Effector CD4-positive, alpha-beta T cell (primary cell): ENCODE measurements around the gene FGFBP3.
A peak's percentile ranks its signal among the peaks of the same experiment; 100 is the strongest.

Experiments
- DNase-seq: peaks from one replicate; pipeline ENCODE4 v3.0.0-alpha.2; 2020
- total RNA-seq: gene quantifications from one replicate; lab custom pipeline; 2026; lab: John Stamatoyannopoulos, UW

FGFBP3 gene, protein sequence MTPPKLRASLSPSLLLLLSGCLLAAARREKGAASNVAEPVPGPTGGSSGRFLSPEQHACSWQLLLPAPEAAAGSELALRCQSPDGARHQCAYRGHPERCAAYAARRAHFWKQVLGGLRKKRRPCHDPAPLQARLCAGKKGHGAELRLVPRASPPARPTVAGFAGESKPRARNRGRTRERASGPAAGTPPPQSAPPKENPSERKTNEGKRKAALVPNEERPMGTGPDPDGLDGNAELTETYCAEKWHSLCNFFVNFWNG
- total RNA-seq: 1.1 reads per million

DNA sequence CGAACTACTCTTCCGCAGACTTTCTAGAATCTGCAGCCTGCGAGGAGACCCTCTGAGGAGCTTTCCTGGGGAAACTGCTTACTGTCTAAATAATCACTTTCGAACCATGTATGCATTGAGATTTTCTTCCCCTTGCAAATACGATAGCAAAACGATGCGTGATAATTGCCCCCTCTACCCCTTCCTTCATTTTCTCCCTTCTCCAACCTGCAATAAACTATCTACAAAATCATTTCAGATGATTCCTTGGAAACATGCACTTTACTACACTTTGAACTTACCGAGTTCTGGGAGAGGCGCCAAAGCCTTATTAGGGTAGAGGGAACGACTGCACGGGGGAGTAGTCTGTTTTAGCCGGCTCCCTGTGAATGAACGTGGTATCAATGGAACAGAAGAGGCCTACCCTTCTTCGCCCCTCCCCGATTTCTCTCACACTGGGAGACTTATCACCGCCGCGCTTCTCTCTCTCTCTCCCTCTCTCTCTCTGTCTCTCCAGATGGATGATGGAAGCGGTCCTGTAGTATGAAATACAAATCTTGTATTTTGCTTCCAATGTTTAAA lies at the start of gene FGFBP3:
TSS of gene FGFBP3 (minus strand) at position 370 of the 561 bp plus-strand sequence. CDS start 517 bp downstream, outside the sequence.
- no peak for DNase-seq

DNA sequence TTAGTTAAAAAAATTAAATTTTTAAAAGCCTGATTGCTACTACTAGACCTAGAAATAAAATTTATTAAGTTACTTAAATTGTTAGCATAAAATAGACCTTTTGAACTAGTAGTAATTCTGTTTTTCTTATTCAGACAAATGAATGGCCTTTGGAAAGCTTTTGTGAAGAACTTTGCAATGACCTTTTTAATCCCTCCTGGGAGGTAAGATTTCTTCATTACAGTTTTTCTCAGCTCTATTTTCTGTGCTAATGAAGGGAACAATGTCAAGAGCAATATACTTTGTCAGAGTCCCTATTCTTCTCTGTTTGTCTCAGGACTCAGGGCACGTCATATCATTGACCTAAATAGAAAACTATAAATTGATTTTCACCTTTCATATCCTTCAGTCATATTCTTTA lies 47.8 kb upstream of the FGFBP3 start:
- DNase-seq: no peak

DNA sequence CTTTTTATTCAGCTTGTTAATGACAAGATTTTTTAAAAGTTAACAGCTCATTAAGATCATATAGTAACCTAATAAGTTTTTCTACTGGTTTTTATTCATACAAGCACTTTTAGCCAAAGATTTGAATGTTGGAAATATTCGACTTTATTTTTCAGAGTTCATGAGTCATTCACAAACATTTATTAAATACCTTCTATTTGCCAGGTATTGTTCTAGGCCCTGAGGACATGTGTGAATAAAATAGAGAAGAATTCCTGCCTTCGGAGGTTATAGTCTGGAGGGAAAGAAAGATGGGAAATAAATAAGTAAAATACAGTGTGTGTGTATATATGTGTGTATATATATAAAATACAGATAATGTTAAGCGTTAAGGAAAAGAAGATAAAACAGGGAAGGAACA lies 45.8 kb upstream of the FGFBP3 start:
- DNase-seq: no peak

DNA sequence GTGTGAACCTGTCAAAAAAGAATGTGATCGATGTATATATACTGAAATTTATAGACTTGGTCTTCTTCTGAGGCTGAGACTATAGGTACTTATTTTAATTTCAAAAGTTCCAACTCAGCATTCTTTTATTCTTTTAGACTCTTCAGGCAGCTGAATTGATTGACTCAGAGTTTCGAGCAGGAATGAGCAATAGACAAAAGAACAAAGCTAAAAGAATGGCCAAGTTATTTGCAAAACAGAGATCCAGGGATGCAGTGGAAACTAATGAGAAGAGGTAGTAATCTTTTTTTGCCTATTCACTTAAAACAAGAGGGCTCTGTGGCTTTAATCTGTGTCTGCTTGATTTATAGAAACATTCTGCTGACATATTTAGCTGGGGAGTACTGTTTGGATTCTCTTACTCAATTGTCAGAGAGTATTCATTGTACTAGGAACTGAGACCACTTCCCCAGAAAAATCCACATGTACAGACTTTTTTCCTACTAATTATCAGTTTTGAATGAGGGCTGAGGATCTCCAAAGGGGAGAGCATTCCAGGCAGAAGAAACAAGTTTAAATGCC lies 44.4 kb upstream of the FGFBP3 start:
- DNase-seq: no peak

DNA sequence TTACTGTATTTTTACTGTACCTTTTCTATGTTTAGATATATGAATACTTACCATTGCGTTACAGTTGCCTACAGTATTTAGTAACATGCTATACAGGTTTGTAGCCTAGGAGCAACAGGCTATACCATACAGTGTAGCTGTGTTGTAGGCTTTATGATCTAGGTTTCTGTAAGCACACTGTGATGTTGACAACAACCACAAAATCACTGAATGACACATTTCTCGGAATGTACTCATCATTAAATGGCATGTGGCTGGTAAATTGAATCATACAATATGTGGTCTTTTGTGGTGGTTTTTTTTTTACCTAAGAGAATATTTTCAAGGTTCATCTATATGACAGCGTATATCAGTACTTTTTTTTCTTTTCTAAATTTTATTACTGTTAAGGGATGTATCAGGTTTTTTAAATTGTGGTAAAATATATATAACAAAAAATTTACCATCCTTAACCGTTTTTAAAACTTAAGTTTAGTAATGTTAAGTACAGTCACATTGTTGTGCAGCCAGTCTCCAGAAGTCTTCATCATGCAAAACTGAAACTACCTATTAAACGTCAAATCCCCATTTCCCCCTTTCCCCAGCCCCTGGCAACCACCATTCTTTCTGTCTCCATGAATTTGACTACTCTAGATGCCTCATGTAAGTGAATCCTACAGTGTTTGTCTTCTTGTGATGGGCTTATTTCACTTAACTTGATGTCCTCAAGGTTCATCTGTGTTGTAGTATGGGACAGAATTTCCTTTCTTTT lies 35.8 kb upstream of the FGFBP3 start:
- no peak for DNase-seq

DNA sequence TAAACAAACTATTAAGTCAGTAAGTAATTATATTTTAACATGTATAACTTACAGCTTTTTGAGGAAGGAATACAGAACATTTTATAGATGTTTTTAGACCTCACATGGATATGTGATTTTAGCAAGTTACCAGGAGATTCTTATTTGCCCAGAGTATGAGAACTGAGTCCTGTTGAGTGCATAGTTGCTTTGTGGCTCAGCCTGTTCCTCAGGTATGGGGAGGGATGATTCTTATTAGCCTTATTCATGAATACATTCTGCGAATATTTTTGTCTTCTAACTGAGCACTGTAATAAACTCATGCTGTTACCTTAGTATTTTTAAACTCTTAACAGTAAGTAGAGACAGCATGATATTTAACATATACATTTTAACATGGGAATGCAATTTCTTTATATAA lies 32.1 kb upstream of the FGFBP3 start:
- no peak for DNase-seq

DNA sequence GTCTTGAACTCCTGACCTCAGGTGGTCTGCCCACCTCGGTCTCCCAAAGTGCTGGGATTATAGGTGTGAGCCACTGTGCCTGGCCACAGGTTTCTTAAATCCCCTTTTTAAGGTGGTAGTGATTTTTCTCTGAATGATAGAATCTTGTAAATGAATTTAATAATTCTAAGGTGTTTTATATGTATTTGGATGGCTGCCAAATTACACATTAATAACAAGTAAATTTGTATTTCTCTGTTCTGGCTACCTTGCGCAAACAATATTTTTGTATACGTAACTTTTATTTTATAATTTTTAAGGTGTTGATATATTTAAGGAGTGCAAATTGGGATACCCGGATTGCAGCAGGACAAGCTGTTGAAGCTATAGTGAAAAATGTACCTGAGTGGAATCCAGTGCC lies 30.4 kb upstream of the FGFBP3 start:
- no peak for DNase-seq

DNA sequence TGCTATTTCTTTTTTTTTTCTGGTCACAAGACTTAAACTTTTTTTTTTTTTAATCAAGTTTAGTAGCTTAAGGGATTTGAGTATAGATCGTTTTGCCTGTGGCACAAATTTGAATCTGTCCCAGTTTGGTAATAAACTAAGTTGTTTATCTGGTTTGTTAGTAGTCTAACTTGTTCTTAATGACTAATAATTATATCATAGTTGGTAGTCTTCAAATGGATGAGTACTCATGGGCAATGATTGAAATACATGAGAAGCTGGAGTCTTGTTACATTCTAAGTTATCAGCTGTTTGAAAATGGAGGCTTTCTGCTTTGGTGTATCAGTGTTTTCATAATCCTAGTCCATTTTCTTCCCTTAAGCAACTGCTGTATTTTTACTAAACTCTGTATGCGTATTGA lies 26.6 kb upstream of the FGFBP3 start:
- DNase-seq: no peak

DNA sequence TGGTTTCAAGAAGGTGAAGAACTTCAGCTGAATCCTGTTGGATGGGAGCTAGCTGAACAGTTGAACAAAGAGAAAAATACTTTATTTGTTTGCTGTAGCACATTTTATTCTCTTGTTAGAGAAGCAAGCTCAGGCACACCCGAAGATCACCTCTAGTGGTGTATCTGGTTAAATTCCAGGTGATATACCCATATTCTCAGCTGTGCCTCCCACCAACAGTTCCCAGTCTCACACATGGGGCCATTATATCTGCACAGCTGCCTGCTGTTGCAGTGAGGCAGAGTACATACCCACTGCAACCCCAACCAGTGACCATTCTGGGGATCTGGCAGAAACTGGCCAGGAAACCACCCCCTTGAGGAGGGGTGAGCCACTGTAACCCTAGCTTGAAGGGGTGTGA lies 23.5 kb upstream of the FGFBP3 start:
- no peak for DNase-seq

DNA sequence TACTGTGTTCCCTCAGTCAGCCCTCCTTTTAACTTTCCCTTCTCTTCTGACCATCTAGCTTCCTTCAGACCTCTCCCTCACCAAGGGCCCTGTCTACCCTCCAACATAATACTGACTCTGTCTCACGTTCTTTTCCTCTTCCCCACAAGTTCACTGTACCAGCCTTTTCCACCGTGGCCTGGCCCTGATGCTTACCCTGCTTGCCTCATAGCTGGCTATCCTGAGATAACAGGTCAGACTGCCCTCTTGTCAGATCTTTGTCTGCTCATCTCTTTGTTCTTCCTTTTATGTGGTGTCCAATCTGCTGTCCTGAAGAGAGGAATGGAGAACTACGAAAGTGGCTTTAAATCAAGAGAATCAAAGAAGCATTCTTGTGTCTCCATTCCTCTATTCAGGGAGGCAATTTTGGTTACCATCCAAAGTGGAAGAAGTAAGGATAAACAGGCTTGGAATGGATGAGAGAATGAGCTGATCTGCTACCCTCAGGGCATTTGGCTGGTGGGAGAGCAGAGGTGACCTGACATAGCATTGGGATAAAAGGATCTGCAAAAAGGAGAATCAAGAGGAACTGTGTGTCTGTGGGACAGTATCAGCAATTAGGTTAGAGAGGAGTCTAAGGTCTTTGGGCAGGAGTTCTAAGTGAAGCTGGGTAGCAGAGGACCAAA lies 22.4 kb upstream of the FGFBP3 start:
- no peak for DNase-seq

DNA sequence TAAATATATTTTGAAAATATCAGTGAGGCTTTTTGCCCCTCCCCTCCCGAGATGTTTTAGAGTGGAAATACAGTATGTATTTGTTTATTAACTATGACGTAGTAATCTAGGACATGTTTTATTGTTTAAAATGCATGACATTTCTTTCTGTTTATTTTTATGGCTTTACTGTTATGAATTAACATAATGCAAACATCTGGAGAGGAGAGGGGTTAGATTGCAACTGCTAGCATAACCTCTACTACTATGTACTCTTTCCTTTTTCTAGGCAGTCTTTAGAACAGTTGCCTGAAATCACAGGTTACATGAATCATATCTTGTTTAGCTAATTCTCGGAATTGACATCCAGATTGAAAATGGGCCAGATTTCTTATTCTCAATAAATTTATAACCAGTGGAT lies 21.7 kb upstream of the FGFBP3 start:
- no peak for DNase-seq

DNA sequence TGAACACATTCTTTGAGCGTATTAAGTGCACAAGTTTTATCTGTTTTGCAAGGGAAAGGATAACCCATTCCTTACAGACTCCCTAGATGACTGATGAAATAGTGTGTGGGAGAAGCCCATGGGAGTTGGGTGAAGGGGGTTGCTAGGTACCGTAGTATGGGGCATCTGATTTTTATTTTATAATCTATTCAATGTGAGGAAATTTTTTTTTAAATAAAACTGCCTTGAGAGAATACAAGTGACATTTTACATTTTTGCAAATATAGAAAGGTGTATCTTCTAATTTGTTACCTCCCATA lies 15.7 kb upstream of the FGFBP3 start:
- no peak for DNase-seq

DNA sequence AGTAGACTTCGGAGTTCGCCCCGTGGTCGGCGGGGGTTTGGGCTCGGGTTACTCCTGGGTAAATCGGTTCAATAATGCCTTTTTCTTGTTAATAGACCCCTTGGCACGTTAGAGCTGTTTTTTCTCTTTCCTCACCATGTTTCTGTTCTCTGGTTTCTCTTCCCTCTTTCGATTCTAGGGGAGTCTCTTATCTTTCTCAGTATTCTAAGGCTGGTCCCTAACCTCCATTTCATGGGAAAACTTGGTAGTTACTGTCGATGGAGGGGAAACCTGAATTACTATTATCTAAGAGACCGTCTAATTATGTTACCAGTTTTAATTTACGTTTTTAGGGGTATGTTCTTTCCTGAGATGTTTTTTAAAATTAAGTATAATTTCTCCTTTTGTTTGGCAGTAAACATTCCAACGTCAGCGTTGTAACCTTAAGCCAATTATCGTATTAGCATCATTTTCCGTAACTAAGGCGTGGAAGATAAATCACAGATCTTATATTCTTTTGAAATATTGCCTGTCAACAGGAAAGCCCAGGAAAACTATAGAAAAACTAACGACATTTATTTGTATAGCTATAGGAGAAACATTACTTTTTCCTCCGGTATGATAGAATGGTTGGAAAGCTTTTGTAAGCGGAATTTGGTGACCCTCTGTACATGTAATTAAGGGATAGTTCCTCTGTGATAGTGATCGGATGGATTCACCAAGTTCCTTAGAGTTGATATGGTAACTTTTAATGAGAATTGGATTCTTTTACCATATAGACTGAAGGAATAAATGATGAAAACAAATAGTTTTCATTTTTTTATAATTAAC lies 15.1 kb upstream of the FGFBP3 start:
- DNase-seq: no peak

DNA sequence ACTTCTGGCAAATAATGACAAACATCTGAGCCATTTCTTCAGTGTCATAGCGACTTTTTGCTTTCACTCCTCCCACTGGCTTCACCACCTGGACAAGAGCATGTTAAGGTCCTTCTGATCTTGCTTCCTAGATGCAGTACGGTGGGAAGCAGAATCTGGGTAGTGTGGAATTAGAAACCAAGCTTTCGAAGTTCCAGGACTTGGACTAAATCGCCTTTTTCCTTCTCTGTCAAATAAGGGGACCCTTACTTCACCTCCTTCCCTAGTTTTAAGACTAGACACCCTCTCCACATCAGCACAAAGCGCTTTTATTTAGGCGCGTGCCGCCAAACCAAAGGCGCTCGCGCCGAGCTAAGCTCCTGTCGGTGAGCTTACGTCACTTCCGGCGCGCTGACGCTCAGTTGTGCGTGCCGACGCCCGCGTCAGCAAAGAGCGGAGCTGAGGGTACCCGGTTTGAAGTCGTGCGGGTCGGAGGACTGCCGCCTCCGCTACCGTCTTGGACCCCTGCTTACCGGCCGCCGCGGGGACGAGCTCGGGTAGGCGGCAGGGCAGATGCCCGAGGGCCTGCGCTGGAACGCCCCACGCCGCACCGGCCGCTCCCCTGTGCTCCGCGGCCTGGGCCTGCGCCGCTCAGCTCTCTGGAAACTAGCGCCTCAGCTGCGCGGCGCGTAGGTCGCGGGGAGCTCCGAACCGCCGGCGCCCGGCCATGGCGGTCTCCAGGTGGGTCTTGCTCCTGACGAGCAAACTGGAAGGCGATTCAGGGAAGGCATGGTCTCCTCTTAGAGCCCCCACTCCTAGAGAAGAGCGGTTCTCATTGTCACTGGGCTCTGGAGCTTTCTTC lies 14.3 kb upstream of the FGFBP3 start, which contains the start of gene BTAF1:
TSS of gene BTAF1 (plus strand) at position 400 of the 841 bp plus-strand sequence. CDS start at position 707, 307 bp downstream.
- peak; percentile 92 for DNase-seq

DNA sequence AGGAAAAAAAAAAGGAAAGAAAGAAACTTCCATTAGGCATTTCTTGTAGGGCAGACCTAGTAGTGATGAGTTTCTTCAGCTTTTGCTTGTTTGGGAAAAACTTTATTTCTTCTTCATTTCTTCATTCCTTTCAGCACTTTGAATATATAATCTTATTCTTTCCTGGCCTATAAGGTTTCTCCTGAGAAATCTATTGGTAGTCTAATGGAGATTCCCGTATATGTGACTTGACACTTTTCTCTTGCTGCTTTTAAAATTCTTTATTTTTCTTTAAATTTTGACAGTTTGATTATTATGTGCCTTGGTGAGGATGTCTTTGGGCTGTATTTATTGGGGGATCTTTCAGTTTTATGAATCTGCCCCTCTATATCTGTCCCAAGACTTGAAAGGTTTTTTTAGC lies 10.4 kb upstream of the FGFBP3 start:
- DNase-seq: no peak

DNA sequence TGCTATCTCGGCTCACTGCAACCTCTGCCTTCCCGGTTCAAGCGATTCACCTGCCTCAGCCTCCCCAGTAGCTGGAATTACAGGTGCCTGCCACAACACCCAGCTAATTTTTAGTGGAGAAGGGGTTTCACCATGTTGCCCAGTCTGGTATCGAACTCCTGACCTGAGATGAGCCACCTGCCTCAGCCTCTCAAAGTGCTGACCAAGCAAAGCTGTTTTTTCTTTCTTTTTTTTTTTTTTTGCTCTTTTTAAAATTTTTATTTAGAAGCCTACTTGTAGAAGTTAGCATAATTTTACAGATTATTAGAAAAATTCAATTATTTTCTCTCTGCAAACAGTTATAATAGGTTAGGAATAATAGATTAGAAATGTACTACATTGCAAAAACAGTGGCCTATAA lies 1.2 kb upstream of the FGFBP3 start:
- DNase-seq: no peak

DNA sequence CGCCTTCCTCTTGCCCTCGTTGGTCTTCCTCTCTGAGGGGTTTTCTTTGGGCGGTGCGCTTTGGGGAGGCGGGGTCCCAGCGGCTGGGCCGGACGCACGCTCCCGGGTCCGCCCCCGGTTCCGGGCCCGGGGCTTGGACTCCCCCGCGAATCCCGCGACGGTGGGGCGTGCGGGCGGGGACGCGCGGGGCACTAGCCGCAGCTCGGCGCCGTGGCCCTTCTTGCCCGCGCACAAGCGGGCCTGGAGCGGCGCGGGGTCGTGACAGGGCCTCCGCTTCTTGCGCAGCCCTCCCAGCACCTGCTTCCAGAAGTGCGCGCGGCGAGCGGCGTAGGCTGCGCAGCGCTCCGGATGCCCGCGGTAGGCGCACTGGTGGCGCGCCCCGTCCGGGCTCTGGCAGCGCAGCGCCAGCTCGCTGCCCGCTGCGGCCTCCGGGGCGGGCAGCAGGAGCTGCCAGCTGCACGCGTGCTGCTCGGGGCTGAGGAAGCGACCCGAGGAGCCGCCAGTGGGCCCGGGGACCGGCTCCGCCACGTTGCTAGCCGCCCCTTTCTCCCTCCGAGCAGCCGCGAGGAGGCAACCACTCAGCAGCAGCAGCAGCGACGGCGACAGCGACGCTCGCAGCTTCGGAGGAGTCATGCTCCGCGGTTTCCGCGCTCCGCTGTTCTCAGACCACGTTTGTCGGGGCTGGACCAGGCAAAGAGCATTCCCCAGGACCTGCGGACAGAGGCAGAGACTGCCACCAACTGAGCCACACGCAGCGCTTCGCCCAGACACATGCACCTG lies 759 bp downstream of the FGFBP3 start:
- DNase-seq: peak; percentile 49

DNA sequence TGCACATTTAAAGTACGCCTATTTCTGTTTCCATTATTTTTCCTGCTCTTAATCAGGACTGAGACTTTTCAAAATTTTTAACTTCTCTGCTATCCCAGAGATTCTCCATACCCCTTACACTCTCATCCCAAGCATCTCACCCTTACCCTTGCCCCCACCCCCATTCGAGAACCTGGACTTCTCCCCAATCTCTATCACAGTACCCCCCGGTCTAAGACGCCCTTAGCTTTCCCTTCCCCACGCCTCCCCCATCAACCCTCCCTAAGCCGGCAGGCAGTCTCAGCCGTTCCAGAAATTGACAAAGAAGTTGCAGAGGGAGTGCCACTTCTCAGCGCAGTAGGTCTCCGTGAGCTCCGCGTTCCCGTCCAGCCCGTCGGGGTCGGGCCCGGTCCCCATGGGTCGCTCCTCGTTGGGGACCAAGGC lies 1.4 kb downstream of the FGFBP3 start:
- no peak for DNase-seq

DNA sequence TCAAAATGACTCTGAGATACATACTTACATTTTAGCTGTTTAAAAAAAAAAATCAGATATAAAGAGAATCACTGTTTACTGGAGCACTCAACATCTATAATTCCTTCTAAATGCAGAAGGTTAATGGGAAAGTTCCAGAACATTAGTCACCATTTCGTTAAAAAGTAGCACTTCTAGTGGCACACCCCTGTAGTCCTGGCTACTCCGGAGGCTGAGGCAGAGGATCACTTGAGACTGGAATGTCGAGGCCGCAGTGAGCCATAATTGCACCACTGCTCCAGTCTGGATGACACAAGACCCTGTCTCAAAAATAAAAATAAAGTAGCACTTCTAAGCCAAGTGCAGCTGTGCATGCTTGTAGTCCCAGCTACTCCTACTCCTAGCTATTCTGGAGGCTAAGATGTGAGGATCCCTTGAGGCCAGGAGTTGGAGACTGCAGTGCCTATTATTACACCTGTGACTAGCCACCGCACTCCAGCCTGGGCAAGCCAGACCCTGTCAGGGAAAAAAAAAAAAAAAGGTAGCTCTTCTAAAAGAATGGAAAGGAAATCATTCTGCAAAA lies 2.2 kb downstream of the FGFBP3 start:
- DNase-seq: no peak
